WTC11 (cell line): ENCODE results near the gene COA5. TPM values are rescaled to one million over a fixed set of nuclear protein-coding genes. Genes with fewer than 3 reads are reported as not detected.

Source experiments
- ATAC-seq: fragments of 200-7000 bp; cut with Tn5 transposase; 2 replicates; pipeline ENCODE4 v1.10.0; 2021; ENCODE audit warnings: mild to moderate bottlenecking, moderate library complexity
- CTCF ChIA-PET: fragments of 300-600 bp; sonication (Branson Sonifier 250); formaldehyde crosslinking; loops from one replicate; lab custom pipeline; 2021; ENCODE audit warnings: antibody characterized with exemption; lab: Charles Lee
- POLR2A ChIA-PET: fragments of 350-600 bp; sonication (Branson Sonifier 250); formaldehyde crosslinking; loops from one replicate; lab custom pipeline; 2021; ENCODE audit warnings: antibody characterized with exemption; lab: Charles Lee
- DNase-seq: peaks from one replicate; pipeline ENCODE4 v3.0.0; 2021; ENCODE audit warnings: low spot score
- H3K27ac Mint-ChIP-seq: 2 replicates; pipeline ENCODE4 v1.8.0; 2021; ENCODE audit warnings: mixed read lengths
- H3K27me3 Mint-ChIP-seq: 2 replicates; pipeline ENCODE4 v1.8.0; 2021; ENCODE audit warnings: low read depth, mild to moderate bottlenecking, moderate library complexity, mixed read lengths
- H3K36me3 Mint-ChIP-seq: 2 replicates; pipeline ENCODE4 v1.8.0; 2021; ENCODE audit warnings: mixed read lengths
- H3K4me1 Mint-ChIP-seq: 2 replicates; pipeline ENCODE4 v1.8.0; 2022; ENCODE audit warnings: mixed read lengths
- H3K4me3 Mint-ChIP-seq: 2 replicates; pipeline ENCODE4 v1.8.0; 2021; ENCODE audit warnings: mild to moderate bottlenecking, moderate library complexity, mixed read lengths
- H3K9me3 Mint-ChIP-seq: 2 replicates; pipeline ENCODE4 v1.8.0; 2021; ENCODE audit warnings: mixed read lengths
- AFF4 ChIP-seq: sonication (generic); formaldehyde crosslinking; IDR thresholded peaks from 2 replicates; pipeline ENCODE4 v1.8.1; 2023; ENCODE audit warnings: mild to moderate bottlenecking, missing genetic modification reagents, borderline replicate concordance
- CREB1 ChIP-seq: sonication (generic); formaldehyde crosslinking; IDR thresholded peaks from 2 replicates; pipeline ENCODE4 v1.8.0; 2023; ENCODE audit warnings: mild to moderate bottlenecking, missing genetic modification reagents
- ELF4 ChIP-seq: sonication (generic); formaldehyde crosslinking; IDR thresholded peaks from 2 replicates; pipeline ENCODE4 v1.8.1; 2022; ENCODE audit warnings: low read depth, mild to moderate bottlenecking, moderate library complexity, missing genetic modification reagents
- FOXP4 ChIP-seq: sonication (generic); formaldehyde crosslinking; IDR thresholded peaks from 2 replicates; pipeline ENCODE4 v1.8.0; 2022; ENCODE audit warnings: mild to moderate bottlenecking, missing genetic modification reagents
- GABPB1 ChIP-seq: sonication (generic); formaldehyde crosslinking; IDR thresholded peaks from 2 replicates; pipeline ENCODE4 v1.8.1; 2023; ENCODE audit warnings: mild to moderate bottlenecking, missing genetic modification reagents
- GRHL2 ChIP-seq: fragments of 250-450 bp; sonication (Bioruptor Pico); IDR thresholded peaks from 2 replicates; pipeline ENCODE4 v1.8.0; 2022; ENCODE audit warnings: mild to moderate bottlenecking, moderate library complexity; ENCODE audit not compliant: insufficient replicate concordance, severe bottlenecking
- GTF2I ChIP-seq: fragments of 250-450 bp; sonication (Bioruptor Pico); conservative IDR thresholded peaks from 2 replicates; pipeline ENCODE4 v1.4.0; 2021; ENCODE audit warnings: mild to moderate bottlenecking
- HMGA2 ChIP-seq: fragments of 250-450 bp; sonication (Bioruptor Pico); IDR thresholded peaks from 2 replicates; pipeline ENCODE4 v1.4.0; 2021; ENCODE audit warnings: mild to moderate bottlenecking, moderate library complexity
- IRF1 ChIP-seq: sonication (generic); formaldehyde crosslinking; IDR thresholded peaks from 2 replicates; pipeline ENCODE4 v1.8.0; 2023; ENCODE audit warnings: missing genetic modification reagents
- MLX ChIP-seq: sonication (generic); formaldehyde crosslinking; IDR thresholded peaks from 2 replicates; pipeline ENCODE4 v1.8.1; 2023; ENCODE audit warnings: mild to moderate bottlenecking, missing genetic modification reagents, moderate library complexity
- MYBL2 ChIP-seq: sonication (generic); formaldehyde crosslinking; IDR thresholded peaks from 2 replicates; pipeline ENCODE4 v1.8.1; 2023; ENCODE audit warnings: mild to moderate bottlenecking, moderate library complexity, missing genetic modification reagents
- NFATC4 ChIP-seq: fragments of 250-450 bp; sonication (Bioruptor Pico); IDR thresholded peaks from 2 replicates; pipeline ENCODE4 v1.9.0; 2021; ENCODE audit warnings: mild to moderate bottlenecking
- NFYB ChIP-seq: sonication (generic); formaldehyde crosslinking; conservative IDR thresholded peaks from 2 replicates; pipeline ENCODE4 v1.8.0; 2022; ENCODE audit warnings: low read depth, missing genetic modification reagents
- NR3C1 ChIP-seq: sonication (generic); formaldehyde crosslinking; conservative IDR thresholded peaks from 2 replicates; pipeline ENCODE4 v1.8.1; 2023; ENCODE audit warnings: low read depth, mild to moderate bottlenecking, missing genetic modification reagents
- RORB ChIP-seq: fragments of 250-450 bp; sonication (Bioruptor Pico); IDR thresholded peaks from 2 replicates; pipeline ENCODE4 v1.9.0; 2021; ENCODE audit warnings: mild to moderate bottlenecking
- SMAD4 ChIP-seq: sonication (generic); formaldehyde crosslinking; IDR thresholded peaks from 2 replicates; pipeline ENCODE4 v1.8.0; 2022; ENCODE audit warnings: mild to moderate bottlenecking, missing genetic modification reagents
- TEAD1 ChIP-seq: sonication (generic); formaldehyde crosslinking; IDR thresholded peaks from 2 replicates; pipeline ENCODE4 v1.8.0; 2022; ENCODE audit warnings: mild to moderate bottlenecking, missing genetic modification reagents
- TEAD4 ChIP-seq: sonication (generic); formaldehyde crosslinking; IDR thresholded peaks from 2 replicates; pipeline ENCODE4 v1.8.0; 2022; ENCODE audit warnings: mild to moderate bottlenecking, missing genetic modification reagents
- USF1 ChIP-seq: sonication (generic); formaldehyde crosslinking; IDR thresholded peaks from 2 replicates; pipeline ENCODE4 v1.8.0; 2022; ENCODE audit warnings: mild to moderate bottlenecking, missing genetic modification reagents
- ZBTB43 ChIP-seq: sonication (generic); formaldehyde crosslinking; IDR thresholded peaks from 2 replicates; pipeline ENCODE4 v1.8.1; 2023; ENCODE audit warnings: mild to moderate bottlenecking, missing genetic modification reagents
- ZNF317 ChIP-seq: sonication (generic); formaldehyde crosslinking; IDR thresholded peaks from 2 replicates; pipeline ENCODE4 v1.8.1; 2023; ENCODE audit warnings: low read depth, mild to moderate bottlenecking, moderate library complexity, missing genetic modification reagents, borderline replicate concordance
- ZNF423 ChIP-seq: fragments of 250-450 bp; sonication (Bioruptor Pico); IDR thresholded peaks from 2 replicates; pipeline ENCODE4 v2.1.2; 2022; ENCODE audit warnings: mild to moderate bottlenecking, moderate library complexity
- total RNA-seq: library from RNA; stranded (reverse); gene quantifications from 3 replicates; pipeline ENCODE4 v1.2.3, GENCODE V29; 2021

The COA5 gene
- total RNA-seq, 1 experiment from 2014 or later = 29.3 TPM

GRCh38 chr2:98564541-98565132 lies 43.7 kb downstream of the COA5 start:
- peaks cover 26% of the 10 kb centered on the region for H3K36me3 Mint-ChIP-seq
- no peak overlapping the region for H3K27ac Mint-ChIP-seq
- H3K4me1 Mint-ChIP-seq = no peaks in the 10 kb centered on the region
- no peaks in the 10 kb centered on the region for H3K27me3 Mint-ChIP-seq
- DNase-seq = no peak
- TF ChIP-seq CREB1 (CRISPR knock-in tag) = no peak
- ChIA-PET CTCF (no interaction called here), POLR2A (no interaction called here)
- no peak for ATAC-seq
- H3K4me3 Mint-ChIP-seq = no peak overlapping the region
- no peaks in the 10 kb centered on the region for H3K9me3 Mint-ChIP-seq

GRCh38 chr2:98563394-98563793 lies 44.9 kb downstream of the COA5 start:
- H3K36me3 Mint-ChIP-seq = peaks cover 22% of the 10 kb centered on the region
- no peaks in the 10 kb centered on the region for H3K27me3 Mint-ChIP-seq
- TF ChIP-seq USF1 (CRISPR knock-in tag) (no peak), ZNF317 (CRISPR knock-in tag) (no peak), AFF4 (no peak), GRHL2 (CRISPR knock-in tag) (no peak), ZBTB43 (CRISPR knock-in tag) (no peak), RORB (CRISPR knock-in tag) (no peak), HMGA2 (CRISPR knock-in tag) (no peak), MYBL2 (CRISPR knock-in tag) (no peak), GTF2I (CRISPR knock-in tag) (no peak), GABPB1 (CRISPR knock-in tag) (no peak), TEAD4 (CRISPR knock-in tag) (no peak), FOXP4 (CRISPR knock-in tag) (no peak)
- ATAC-seq (no peak), DNase-seq (no peak)
- no peak overlapping the region for H3K4me3 Mint-ChIP-seq
- no peaks in the 10 kb centered on the region for H3K9me3 Mint-ChIP-seq
- ChIA-PET POLR2A (no interaction called here), CTCF (interaction anchor here (1.0 kb wide), 1 partner anchor 76 kb away, joined by 3 read pairs; no protein-coding TSS in a partner anchor)
- no peaks in the 10 kb centered on the region for H3K4me1 Mint-ChIP-seq
- H3K27ac Mint-ChIP-seq = no peak overlapping the region

- ATAC-seq = no peak
- Mint-ChIP-seq H3K4me3 (no peak overlapping the region), H3K9me3 (no peaks in the 10 kb centered on the region), H3K36me3 (peaks cover 19% of the 10 kb centered on the region), H3K4me1 (no peaks in the 10 kb centered on the region), H3K27me3 (no peaks in the 10 kb centered on the region), H3K27ac (no peak overlapping the region)
- POLR2A ChIA-PET = no interaction called here
- CTCF ChIA-PET = no interaction called here
- DNase-seq = no peak
- TF ChIP-seq SMAD4 (CRISPR knock-in tag) (no peak), TEAD1 (CRISPR knock-in tag) (no peak), NR3C1 (CRISPR knock-in tag) (no peak), NFYB (CRISPR knock-in tag) (no peak), NFATC4 (CRISPR knock-in tag) (no peak), ELF4 (CRISPR knock-in tag) (no peak), RORB (CRISPR knock-in tag) (no peak), ZNF423 (CRISPR knock-in tag) (no peak), IRF1 (no peak), GRHL2 (CRISPR knock-in tag) (no peak), MLX (CRISPR knock-in tag) (no peak)
- TF ChIP-seq, all 79 proteins: peak for 0
These were observed 46.2 kb downstream of the COA5 start for GRCh38 chr2:98561902-98562695.
